ENCODE measurements around the gene TCF7L1.

Gene TCF7L1

DNA sequence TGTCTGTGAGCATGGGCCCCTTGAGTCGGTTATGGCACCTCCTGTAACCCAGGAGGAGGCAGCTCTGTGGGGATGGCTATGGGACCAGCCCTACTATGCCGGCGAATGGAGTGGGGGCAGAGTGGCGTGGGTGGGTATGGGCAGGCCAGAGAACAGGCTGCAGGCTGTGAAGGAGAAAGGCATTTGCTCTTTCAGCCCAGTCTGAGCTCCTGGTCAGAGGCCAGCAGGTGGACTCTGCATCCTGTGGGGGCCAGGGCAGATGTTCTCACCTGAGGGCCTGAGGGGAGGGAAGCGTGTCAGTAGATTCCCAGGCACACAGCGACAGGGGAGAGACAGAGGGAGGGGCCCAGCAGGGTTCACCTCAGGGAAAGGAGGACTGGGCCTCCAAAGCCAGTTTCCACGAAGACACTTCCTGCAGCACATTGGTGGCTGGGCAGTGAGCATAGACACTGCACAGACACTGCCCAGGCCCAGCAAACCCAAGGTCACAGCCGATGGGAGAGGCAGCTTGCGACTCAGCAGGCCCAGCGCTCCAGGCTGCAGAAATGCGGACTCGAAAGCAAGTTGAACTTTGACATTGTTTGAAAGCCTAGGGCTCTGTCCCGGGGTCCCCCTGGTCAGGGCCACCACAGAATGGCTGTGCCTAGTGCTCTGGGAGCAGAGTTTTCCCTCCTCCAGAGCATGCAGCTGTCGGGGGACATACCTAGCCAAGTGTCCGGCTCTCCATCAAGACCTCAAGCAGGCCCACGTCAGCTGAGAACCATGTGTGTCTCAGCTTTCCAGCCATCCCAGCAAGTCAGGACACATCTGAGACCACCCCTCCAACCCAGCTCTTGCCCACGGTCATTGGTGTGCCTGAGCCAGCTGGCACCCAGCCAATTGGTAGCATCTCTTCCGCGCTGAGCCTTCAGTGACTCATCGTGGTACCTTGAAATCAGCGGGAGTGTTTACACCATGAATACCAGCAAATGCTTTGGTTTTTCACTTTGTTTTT lies 140.8 kb downstream of the TCF7L1 start:
- DNase-seq (ENCODE audit: low read depth in 2 of 2, low spot score in 1 of 2), result no peak

DNA sequence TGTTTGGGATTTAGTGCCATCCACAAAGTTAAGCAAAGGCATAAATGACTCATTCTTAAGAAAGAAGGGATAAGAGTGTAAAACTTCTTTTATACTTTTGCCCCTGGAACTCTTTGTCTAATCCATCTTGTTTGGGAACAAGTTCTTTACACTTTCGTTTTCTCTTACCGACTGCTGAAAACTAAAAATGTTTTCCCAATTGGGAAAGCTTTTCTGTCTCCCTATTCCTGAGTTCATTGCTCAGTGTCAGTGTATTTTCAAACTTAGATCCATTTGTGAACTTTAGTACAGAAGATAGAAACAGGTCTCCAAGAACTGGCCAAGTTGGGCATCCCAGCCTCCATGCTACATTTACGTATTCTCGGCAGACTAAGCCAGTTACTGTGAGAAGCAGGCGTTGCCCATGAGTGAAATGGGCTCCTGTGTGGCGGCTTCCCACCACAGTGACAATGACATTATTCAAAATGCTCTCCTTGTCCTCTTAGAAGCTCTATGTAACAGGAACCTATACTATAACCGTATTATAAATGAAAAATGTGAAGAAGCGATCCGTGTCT lies 142.9 kb downstream of the TCF7L1 start:
- DNase-seq (ENCODE audit: low read depth in 2 of 2, low spot score in 1 of 2), result no peak

DNA sequence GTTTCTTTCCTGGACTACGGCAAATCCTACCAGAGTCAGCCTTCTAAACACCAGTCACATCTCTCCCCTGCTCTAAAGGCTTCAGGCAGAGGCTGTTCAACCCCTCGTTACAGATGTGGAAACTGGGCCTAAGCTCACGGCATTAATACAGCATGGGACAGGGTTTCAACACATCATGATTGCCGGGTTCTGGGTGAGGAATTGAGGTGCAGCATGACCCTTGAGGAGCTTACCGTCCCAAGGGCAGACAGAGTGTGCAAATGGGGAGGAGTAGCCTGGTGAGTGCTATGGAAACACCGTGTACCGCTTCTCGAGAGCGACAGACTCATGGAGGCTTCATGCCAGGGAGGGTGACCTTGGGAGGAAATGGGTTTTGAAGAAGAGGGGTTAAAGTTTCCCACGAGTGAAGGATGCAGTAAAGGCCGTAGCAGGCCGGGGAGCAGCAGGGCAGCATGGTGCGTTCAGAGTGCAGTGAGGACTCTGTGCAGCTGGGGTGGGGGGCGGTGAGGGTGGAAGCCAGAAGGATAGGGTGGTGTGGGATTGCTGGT lies 143.5 kb downstream of the TCF7L1 start:
- no peak for DNase-seq (ENCODE audit: low read depth in 2 of 2, low spot score in 1 of 2)

DNA sequence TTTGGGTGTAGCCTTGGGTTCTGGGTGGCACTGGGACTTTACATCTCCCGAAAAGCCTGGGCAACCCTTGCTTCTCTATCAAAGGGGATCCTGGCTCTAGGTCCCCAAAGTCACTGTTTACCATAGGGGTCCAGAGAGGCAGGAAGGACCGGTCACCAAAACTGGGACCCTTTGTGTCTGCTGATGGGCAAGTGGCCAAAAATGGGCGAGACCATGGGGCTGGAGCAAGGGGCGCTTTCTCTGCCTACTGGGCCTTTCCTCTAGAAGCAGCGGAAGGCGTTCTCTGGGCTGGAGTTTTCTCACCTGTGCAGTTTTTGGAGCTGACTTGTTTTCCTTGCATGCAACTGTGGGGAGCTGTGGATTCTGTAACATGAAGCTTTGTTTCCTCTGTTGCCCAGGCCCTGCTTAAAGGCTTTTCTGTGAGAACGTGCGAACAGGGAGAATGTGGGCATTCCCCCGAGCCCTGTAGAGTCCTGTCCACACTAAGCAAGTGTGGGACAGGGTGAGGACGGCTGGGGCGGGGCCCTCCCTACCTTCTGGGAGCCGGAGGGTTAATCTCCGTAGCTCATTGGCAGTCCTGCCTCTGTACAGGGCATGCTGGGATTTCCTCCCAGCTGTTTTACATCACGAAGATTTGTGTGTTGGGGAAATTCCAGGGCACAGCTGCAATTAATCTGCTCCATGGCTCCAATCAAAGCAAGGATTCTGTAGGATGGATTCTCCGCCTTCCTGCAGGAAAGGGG lies 144.4 kb downstream of the TCF7L1 start:
- DNase-seq (ENCODE audit: low read depth in 2 of 2, low spot score in 1 of 2), result no peak

DNA sequence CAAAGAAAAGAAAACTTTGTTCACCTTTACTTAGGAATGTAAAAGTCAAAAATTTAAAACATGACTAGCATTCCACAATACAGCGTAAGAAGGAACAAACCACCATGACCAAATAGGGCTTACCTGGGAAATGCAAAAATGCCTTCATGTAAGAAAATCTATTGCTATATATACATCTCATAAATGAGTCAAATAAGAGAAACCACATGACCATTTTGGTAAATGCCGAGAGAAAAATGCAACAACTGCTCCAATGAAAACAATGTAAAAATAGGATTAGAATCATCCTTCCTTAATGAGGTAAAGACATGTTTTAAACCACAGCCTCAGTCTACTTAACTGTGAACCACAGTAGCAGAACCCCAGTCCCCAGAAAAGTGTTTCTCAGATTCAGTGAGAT lies 145.2 kb downstream of the TCF7L1 start:
- no peak for DNase-seq (ENCODE audit: low read depth in 2 of 2, low spot score in 1 of 2)

DNA sequence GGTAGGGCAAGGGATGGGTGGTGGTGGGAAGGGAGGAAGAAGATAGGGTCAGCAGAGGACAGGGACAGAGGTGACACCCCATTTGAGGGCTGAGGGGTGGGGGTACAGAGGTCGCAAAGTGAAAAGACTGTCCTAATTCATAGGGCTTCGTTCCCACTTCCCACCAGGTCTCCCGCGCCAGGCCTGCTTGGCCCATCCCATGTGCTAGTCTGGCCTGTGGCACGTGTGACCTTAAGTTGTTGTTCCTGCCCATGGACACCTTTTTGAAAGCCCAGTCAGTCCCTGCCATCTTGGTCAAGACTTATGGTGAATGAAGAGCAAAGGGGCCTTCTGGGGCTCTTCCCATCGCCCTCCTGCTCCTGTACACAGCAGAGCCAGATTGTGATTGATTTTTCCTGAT lies 148.4 kb downstream of the TCF7L1 start:
- DNase-seq (ENCODE audit: low read depth in 2 of 2, low spot score in 1 of 2), result no peak

DNA sequence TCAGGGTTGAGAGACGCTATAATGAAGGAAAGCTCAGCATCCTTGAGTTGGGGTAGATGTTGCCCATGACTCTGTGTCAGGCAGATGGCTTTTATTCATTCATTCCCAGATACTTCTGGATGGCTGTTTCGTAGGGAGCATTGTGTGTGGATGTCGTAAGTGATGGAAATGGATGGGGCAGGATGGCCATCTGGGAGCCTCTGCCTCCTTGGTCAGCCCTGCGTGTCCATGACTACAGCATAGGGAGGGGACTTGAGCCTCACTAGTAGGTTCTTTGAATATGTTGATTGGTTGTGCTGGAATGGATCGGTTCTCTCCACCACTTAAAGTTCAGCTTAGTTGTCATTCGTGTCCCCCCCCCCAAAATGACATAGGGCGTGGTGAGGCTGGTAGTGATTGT lies 149.7 kb downstream of the TCF7L1 start:
- DNase-seq (ENCODE audit: low read depth in 2 of 2, low spot score in 1 of 2), result no peak

DNA sequence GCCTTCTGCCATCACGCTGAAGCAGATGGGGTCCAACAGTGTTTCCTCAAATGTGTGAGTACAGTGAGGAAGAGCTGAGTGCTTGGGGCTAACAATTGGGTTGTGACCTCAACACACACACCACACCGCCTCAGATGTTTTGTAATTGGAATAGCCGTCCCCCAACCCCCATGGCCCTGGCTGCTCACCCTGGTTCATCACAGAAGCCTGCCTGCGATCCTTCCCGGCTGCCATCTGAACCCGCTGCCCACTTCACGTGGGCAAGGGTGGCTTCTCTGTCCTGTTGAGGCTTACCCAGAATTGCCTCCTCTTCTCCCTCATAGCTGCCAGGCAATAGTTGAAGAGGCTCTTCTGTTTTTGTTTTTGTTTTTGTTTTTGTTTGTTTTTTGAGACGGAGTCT lies 150.4 kb downstream of the TCF7L1 start:
- DNase-seq (ENCODE audit: low read depth in 2 of 2, low spot score in 1 of 2), result no peak

DNA sequence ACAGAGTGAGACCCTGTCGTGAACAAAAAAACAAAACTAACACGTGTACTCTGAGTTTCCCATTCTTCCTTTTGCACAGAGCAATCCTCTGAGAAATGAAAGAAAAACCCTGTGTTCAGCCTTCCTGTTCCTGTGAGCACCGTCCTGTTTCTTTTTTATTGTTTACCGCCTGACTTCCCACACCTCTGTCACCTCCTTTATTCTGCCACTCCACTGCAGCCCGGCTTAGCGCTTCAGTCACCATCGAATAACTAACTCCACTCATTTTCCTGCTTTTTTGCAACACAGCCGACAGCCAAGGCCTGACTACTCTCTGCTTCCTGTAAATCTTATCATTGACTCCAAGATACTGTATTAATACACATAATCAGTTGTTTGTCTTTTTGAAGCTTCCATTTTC lies 153.7 kb downstream of the TCF7L1 start:
- no peak for DNase-seq (ENCODE audit: low read depth in 2 of 2, low spot score in 1 of 2)

DNA sequence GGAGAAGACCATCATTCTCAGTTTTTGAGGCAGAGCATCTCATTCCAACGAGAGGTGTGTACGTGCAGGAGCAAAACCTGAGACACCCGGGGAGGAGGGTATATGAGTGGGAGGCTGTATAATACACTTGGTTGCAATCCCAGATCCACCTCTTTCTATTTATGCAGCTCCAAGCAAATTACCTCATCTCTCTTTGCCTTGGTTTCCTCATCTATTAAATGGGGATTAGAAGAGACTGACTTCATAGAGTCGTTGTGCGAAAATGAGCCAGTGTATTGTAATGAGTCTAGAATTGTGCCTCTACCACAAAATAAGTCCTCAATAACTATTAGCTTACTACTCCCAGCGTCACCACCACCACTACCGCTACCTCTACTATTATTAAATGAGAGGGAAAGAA lies 154.5 kb downstream of the TCF7L1 start:
- DNase-seq (ENCODE audit: low read depth in 2 of 2, low spot score in 1 of 2), result no peak

DNA sequence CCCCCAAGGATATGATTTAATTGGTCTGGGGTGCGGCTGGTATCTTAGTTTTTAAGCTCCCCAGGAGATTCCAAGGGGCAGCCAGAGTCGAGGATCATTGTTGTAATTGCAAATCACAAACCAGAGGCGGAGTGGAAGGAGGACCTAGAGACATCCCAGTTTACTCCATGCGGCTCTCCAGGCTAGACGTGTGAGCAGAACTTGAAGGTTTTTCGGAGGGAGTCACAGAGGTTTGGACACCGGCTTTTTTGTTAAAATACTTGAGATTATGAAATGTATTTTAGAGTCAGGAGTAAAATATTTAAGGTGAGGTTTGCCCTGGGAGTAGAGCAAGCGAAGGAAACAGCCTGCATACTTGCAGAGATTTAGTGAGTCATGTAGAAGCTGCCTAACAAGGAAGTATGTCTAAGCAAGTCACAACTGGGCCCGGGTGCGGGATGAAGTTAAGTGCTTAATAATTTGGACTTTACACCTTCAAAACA lies 155.1 kb downstream of the TCF7L1 start:
- no peak for DNase-seq (ENCODE audit: low read depth in 2 of 2, low spot score in 1 of 2)

DNA sequence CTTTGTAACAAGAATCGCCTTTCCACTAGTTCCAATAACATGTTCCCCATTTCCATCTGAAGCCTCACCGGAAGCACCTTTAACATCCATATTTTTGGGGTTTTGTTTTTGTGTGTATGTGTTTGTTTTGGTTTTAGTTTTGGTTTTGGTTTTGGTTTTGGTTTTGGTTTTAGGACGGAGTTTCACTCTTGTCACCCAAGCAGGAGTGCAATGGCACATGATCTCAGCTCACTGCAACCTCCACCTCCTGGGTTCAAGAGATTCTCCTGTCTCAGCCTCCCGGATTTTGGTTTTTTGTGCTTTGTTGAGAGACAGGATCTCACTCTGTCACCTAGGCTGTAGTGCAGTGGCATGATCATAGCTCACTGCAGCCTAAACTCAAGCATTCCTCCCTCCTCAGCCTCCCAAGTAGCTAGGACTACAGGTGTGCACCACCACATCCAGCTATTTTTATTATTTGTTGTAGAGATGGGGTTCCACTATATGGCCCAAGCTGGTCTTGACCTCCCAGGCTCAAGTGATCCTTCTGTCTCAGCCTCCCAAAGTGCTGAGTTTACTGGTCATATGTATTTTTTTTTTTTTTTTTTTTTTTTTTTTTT lies 158.3 kb downstream of the TCF7L1 start:
- DNase-seq (ENCODE audit: low read depth in 2 of 2, low spot score in 1 of 2), result no peak

DNA sequence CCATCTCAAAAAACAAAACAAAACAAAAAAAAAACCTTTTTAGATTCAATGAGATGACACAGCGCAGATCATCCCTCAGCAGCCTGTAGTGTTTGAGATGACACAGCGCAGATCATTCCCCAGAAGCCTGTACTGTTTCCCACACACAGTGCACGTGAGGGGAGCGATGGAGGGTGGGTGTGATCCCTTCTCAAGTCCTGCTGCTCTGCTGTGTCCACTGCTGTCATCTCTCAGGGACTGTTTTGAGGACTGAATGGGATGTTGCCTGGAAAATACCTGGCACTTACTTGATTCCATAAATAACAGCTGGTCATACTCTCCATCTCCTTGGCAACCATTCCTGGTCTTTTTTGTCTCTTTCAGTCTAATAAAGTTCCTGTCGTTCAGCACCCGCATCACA lies 168.9 kb downstream of the TCF7L1 start:
- no peak for DNase-seq (ENCODE audit: low read depth in 2 of 2, low spot score in 1 of 2)

DNA sequence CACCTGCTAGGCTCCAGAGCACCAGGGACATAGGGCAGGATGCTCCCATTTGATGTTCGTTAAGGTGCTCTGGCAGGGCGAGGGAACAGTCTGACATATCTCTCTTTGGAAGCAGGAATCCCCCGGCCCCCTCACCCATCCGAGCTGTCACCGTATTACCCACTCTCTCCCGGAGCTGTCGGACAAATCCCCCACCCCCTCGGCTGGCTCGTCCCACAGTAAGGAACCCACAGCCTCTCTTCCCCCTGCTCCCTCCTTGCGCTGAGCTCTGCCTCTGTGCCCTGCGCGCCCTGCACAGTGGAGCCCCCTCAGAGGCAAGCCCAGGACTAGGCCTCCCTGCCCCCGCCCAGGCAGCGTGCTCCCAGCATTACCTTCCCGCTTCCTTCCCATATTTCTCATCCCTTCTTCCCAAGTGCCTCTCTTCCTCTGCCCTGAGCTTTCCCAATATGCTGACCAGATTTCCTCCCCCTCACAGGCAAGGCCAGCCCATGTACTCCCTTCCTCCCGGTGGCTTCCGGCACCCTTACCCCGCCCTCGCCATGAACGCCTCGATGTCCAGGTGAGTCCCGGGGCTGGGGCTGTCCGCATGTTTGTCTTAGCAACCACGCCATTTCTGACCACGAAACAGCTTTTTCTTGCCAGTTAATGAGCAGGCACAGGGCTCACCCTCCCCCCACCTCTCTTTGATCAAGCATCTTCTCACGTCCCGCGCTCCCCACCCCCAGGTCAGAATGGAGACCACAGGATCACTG lies 170.8 kb downstream of the TCF7L1 start:
- DNase-seq (ENCODE audit: low read depth in 2 of 2, low spot score in 1 of 2), result no peak

DNA sequence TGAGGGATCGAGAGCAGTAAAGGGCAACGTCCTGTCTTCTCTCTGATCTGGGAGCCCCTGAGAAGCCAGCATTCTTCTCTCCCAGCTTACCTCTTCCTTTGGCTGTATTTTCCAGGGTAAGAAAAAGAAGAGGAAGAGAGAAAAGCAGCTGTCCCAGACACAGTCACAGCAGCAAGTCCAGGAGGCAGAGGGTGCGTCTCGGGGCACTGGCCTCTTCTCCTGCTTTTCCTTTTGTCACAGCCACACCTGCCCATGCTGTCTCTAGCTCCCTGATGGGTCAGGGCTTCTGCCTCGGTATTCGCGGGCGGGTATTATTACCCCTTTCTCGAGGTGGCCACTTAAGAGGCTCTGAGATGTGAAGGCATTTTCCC lies 174.3 kb downstream of the TCF7L1 start:
- no peak for DNase-seq (ENCODE audit: low read depth in 2 of 2, low spot score in 1 of 2)

DNA sequence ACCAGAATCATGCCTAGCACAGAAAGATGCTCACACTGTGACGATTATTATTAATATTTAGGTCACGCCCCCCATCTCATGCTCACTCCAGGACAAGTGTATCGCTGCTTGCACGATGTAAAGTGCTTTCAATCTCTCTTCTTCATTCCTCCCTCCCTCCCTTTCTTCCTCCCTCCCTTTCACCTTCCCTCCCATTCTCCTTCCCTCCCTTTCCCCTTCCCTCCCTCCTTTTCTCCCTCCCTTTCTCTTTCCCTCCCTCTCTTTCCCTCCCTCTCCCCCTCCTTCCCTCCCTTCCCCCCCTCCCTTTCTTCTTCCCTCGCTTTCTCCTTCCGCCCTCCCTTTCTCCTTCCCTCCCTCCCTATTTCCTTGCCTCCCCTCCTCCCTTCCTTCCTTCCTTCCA lies 175.0 kb downstream of the TCF7L1 start:
- no peak for DNase-seq (ENCODE audit: low read depth in 2 of 2, low spot score in 1 of 2)

DNA sequence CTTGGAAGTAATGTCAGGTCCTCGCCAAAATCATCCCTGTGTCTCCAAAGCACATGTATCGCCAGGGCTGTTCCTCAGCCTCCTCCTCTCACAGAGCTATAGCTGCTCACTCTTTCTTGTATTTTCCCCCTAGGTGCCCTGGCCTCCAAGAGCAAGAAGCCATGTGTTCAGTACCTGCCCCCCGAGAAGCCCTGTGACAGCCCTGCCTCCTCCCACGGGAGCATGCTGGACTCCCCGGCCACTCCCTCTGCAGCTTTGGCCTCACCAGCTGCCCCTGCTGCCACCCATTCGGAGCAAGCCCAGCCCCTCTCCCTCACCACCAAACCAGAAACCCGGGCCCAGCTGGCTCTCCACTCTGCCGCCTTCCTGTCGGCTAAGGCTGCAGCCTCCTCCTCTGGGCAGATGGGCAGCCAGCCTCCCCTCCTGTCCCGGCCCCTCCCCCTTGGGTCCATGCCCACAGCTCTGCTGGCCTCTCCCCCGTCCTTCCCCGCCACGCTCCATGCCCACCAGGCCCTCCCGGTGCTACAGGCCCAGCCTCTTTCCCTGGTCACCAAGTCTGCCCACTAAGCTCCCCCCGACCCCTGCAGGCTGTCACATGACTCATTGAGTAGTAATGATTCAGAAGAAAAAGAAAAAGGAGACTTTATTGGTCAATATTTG lies 175.8 kb downstream of the TCF7L1 start:
- no peak for DNase-seq (ENCODE audit: low read depth in 2 of 2, low spot score in 1 of 2)

DNA sequence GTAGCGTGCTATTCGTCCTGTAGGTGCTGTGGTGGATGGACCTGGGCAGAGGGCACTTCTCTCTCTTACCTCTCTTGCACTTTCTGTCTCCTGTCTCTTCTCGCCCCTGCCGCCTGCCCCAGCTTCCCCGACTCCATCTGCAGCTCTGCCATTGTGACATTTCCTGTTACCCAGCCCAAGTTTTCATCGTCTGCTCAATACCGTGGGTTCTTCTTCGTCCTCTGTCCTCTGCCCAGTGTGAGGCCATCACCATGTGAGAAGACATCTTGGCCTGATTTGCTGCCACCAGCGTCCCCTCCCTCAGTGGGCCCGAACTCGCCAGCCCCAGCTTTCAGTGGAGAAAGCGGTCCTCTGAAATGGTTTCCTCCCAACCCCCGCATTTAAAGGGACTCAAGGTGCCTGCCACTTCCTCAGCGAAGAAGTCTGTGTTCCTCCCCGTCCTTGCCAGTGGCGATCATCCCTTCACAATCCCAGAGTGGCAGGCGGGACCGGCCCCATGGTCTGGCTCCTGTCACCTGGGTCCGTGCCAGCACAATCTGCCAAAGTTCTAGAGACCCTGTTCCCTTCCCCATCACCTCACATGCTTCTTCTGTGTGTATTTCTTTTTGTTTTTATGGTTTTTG lies 176.6 kb downstream of the TCF7L1 start:
- DNase-seq (ENCODE audit: low read depth in 2 of 2, low spot score in 1 of 2), result no peak

DNA sequence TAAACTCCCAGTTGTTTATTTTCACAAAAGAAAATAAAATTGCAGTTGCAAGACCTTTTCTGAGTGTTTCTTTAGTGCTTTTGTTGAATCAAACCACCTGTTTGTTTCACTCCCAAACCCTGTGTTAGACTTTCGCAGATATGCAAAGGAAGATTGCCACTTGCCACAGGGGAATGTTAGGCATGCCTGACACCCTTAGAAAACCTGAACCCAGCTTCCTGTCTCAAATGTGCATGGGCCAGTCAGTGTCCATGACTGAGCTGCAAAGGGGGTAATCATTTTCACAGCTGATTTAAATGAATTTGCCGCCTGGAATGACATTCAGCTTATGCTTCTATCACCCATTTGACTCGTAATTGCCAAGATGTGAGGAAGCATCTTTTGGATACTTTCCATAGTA lies 177.1 kb downstream of the TCF7L1 start:
- no peak for DNase-seq (ENCODE audit: low read depth in 2 of 2, low spot score in 1 of 2)

DNA sequence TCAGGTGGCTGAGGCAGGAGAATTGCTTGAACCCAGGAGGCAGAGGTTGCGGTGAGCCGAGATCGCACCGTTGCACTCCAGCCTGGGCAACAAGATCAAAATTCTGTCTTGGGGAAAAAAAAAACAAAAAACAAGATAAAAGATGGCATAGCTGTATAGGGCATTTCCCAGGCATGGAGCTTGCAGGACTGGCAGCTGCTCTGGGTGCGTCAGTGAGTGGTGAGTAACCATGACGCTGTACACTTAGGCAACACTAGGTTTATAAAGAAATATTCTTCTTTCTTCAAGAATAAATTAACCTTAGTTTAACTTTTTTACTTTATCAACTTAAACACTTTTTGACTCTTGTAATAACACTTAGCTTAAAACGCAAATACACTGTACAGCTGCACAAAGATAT lies 179.2 kb downstream of the TCF7L1 start:
- DNase-seq (ENCODE audit: low read depth in 2 of 2, low spot score in 1 of 2), result no peak
